GM15510 (cell line): ENCODE measurements around the gene CYP27B1.

Source experiments
- POLR2A ChIP-seq: IDR thresholded peaks from 3 replicates; pipeline ENCODE4 v1.6.1; 2011; ENCODE audit warnings: borderline replicate concordance; ENCODE audit not compliant: insufficient read length; ENCODE audit errors: extremely low read depth

Gene CYP27B1

GRCh38 chr12:57753756-57754337, 13.0 kb downstream of the CYP27B1 start:
- no peak for TF ChIP-seq POLR2A

GRCh38 chr12:57752668-57753000, 14.2 kb downstream of the CYP27B1 start:
- no peak for TF ChIP-seq POLR2A

- TF ChIP-seq POLR2A, result peak; percentile 75
Observed at GRCh38 chr12:57751788-57752667, 14.8 kb downstream of the CYP27B1 start, which contains the start of gene CDK4. Gene CDK4 (minus strand): TSS chr12:57752310. CDS start chr12:57751717, 593 bp downstream.

GRCh38 chr12:57751432-57751787, 15.5 kb downstream of the CYP27B1 start:
- no peak for TF ChIP-seq POLR2A

- no peak for TF ChIP-seq POLR2A
Observed at GRCh38 chr12:57750561-57751431, 16.1 kb downstream of the CYP27B1 start.

GRCh38 chr12:57749061-57749460, 17.8 kb downstream of the CYP27B1 start:
- no peak for TF ChIP-seq POLR2A

GRCh38 chr12:57746025-57746424, 20.9 kb downstream of the CYP27B1 start:
- TF ChIP-seq POLR2A, result no peak

GRCh38 chr12:57745485-57745881, 21.4 kb downstream of the CYP27B1 start:
- no peak for TF ChIP-seq POLR2A

- no peak for TF ChIP-seq POLR2A
Observed at GRCh38 chr12:57744777-57745484, 21.9 kb downstream of the CYP27B1 start, which contains the start of gene TSPAN31. Gene TSPAN31 (plus strand): TSS chr12:57745039. CDS start chr12:57745155, 116 bp downstream.

- TF ChIP-seq POLR2A, result no peak
Observed at GRCh38 chr12:57744194-57744776, 22.6 kb downstream of the CYP27B1 start.

- TF ChIP-seq POLR2A, result no peak
Observed at GRCh38 chr12:57743769-57744168, 23.1 kb downstream of the CYP27B1 start.

- peak; percentile 58 for TF ChIP-seq POLR2A
Observed at GRCh38 chr12:57741844-57742738, 24.8 kb downstream of the CYP27B1 start.

- TF ChIP-seq POLR2A, result no peak
Observed at GRCh38 chr12:57741413-57741789, 25.5 kb downstream of the CYP27B1 start.
